Endothelial cell (in vitro differentiated cells): Measurements from ENCODE around the gene NINJ1. TPM values are rescaled to one million over a fixed set of nuclear protein-coding genes. Genes with fewer than 3 reads are reported as not detected.
A peak's percentile ranks its signal among the peaks of the same experiment; 100 is the strongest.

ENCODE experiments used
- DNase-seq: peaks from one replicate; pipeline ENCODE4 v3.0.0; 2021; ENCODE audit warnings: low spot score
- H3K27ac Mint-ChIP-seq: one replicate; pipeline ENCODE4 v1.8.0; 2021; ENCODE audit warnings: mixed read lengths, inconsistent platforms; ENCODE audit not compliant: unreplicated experiment
- H3K27me3 Mint-ChIP-seq: one replicate; pipeline ENCODE4 v1.8.0; 2021; ENCODE audit warnings: mild to moderate bottlenecking, moderate library complexity, mixed read lengths, inconsistent platforms; ENCODE audit not compliant: unreplicated experiment
- H3K36me3 Mint-ChIP-seq: one replicate; pipeline ENCODE4 v1.8.0; 2021; ENCODE audit warnings: mild to moderate bottlenecking, low read depth, mixed read lengths, inconsistent platforms; ENCODE audit not compliant: unreplicated experiment
- H3K4me1 Mint-ChIP-seq: one replicate; pipeline ENCODE4 v1.8.0; 2021; ENCODE audit warnings: mild to moderate bottlenecking, mixed read lengths, inconsistent platforms; ENCODE audit not compliant: unreplicated experiment
- H3K4me3 Mint-ChIP-seq: one replicate; pipeline ENCODE4 v1.8.0; 2021; ENCODE audit warnings: mild to moderate bottlenecking, mixed read lengths, inconsistent platforms; ENCODE audit not compliant: unreplicated experiment
- H3K9me3 Mint-ChIP-seq: one replicate; pipeline ENCODE4 v1.8.0; 2021; ENCODE audit warnings: mixed read lengths, inconsistent platforms; ENCODE audit not compliant: unreplicated experiment
- total RNA-seq: library from RNA; stranded (reverse); fragmentation: NEBNext Ultra II Directional; extraction: Animal tissue kit (Norgen Biotek cat#: 25700); gene quantifications from one replicate; pipeline ENCODE4 v1.2.1, GENCODE V29; 2021; ENCODE audit not compliant: unreplicated experiment
- TF ChIP-seq, protein P1 (sequence below): fragments of 200-600 bp; sonication (generic); IDR thresholded peaks from one replicate; pipeline ENCODE4 v1.5.0; 2021; ENCODE audit warnings: antibody characterized with exemption; ENCODE audit not compliant: unreplicated experiment

The NINJ1 gene
- total RNA-seq, 1 donor from 2014 or later: 34.2 TPM

DNA sequence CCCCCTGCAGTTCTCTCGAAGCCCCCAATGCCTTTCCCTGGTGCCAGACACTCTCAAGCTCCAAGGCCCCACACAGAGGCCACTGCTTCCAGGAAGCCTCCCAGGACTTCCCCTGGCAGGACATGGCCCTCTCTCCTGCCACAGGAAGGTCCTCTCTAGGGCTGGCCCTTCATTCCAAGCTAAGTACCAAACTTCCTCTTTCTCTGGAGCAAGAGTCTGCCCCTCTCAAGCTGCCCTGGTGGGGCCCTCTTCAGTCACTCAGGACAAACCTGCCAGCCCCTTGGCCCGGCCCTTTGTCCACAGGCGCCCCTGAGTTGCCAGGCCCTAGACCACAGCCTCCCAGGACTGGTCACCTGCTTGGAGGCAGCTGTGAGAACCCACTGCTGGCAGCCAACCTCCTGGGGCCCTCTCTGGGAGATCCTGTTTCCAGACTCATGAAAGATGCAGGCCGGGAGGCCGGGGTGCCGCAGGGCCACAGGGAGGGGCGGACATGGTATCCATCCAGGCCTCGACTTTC, 6.6 kb downstream of the NINJ1 start:
- TF ChIP-seq, protein P1, sequence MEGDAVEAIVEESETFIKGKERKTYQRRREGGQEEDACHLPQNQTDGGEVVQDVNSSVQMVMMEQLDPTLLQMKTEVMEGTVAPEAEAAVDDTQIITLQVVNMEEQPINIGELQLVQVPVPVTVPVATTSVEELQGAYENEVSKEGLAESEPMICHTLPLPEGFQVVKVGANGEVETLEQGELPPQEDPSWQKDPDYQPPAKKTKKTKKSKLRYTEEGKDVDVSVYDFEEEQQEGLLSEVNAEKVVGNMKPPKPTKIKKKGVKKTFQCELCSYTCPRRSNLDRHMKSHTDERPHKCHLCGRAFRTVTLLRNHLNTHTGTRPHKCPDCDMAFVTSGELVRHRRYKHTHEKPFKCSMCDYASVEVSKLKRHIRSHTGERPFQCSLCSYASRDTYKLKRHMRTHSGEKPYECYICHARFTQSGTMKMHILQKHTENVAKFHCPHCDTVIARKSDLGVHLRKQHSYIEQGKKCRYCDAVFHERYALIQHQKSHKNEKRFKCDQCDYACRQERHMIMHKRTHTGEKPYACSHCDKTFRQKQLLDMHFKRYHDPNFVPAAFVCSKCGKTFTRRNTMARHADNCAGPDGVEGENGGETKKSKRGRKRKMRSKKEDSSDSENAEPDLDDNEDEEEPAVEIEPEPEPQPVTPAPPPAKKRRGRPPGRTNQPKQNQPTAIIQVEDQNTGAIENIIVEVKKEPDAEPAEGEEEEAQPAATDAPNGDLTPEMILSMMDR: no peak
- no peak for DNase-seq
- peak overlapping the region; percentile 70 for H3K27ac Mint-ChIP-seq
- H3K36me3 Mint-ChIP-seq: peaks cover 8% of the 10 kb centered on the region
- H3K27me3 Mint-ChIP-seq: peaks cover 11% of the 10 kb centered on the region
- H3K4me3 Mint-ChIP-seq: no peak overlapping the region
- peaks cover 44% of the 10 kb centered on the region for H3K4me1 Mint-ChIP-seq
- H3K9me3 Mint-ChIP-seq: no peaks in the 10 kb centered on the region

DNA sequence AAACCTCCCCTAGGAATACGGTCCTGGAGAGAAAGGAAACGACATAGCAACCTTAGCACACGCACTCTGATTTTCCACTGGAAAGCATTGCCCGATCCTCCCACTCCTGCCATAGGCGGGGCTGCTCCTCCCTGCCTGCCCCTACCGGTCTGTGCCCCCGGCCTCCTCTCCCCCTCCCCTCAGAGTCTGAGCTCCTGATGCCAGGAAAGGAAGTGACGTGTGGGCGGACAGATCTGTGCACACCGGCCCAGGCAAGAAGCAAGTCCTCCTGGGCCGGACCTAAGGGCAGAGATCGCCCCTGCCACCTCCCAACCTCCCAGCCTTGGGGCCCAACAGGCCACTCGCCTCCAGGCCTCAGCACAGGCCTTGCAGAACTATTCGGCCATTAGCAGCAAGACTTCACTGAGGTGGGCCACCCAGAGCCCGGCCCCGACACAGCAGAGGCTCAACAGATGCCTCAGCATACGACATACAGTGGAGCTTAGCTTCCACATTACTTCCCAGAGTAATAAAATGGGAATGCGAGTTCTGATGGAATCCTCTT, 7.2 kb downstream of the NINJ1 start:
- peak overlapping the region; percentile 70 for H3K27ac Mint-ChIP-seq
- H3K27me3 Mint-ChIP-seq: peaks cover 10% of the 10 kb centered on the region
- no peaks in the 10 kb centered on the region for H3K9me3 Mint-ChIP-seq
- no peak for DNase-seq
- H3K4me1 Mint-ChIP-seq: peaks cover 43% of the 10 kb centered on the region
- H3K36me3 Mint-ChIP-seq: peaks cover 8% of the 10 kb centered on the region
- H3K4me3 Mint-ChIP-seq: no peak overlapping the region
- TF ChIP-seq, protein P1: no peak

DNA sequence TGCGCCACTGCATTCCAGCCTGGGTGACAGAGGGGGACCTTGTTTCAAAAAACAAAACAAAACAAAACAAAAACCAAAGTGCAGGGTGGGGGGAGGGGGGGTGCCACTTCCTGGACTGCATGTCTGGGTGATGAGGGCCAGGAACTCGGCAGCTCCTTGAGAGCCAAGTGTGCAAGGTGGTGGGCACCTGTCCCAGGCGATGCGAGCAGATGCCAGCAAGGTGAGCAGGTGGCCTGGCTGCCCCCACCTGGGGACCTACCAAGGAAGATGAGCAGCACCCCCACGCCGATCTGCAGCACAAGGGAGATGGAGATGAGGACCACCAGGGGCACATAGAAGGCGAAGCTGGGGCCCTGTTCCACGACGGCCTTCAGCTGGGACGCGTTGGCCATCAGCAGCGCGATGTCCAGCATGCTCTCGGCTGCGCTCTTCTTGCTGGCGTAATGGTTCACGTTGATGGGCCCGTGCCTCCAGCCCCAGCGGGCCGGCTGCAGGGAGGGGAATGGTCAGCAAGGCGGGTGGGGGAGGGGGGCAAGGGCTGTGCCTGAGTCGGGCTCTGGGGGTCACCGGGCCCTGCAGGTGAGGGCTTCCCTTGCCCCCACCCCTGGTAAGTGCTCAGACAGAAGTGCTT, 7.8 kb downstream of the NINJ1 start:
- Mint-ChIP-seq H3K9me3 (no peaks in the 10 kb centered on the region), H3K27ac (no peak overlapping the region), H3K4me1 (peaks cover 37% of the 10 kb centered on the region), H3K27me3 (peaks cover 9% of the 10 kb centered on the region), H3K36me3 (peaks cover 8% of the 10 kb centered on the region), H3K4me3 (no peak overlapping the region)
- TF ChIP-seq, protein P1: no peak
- DNase-seq: no peak

DNA sequence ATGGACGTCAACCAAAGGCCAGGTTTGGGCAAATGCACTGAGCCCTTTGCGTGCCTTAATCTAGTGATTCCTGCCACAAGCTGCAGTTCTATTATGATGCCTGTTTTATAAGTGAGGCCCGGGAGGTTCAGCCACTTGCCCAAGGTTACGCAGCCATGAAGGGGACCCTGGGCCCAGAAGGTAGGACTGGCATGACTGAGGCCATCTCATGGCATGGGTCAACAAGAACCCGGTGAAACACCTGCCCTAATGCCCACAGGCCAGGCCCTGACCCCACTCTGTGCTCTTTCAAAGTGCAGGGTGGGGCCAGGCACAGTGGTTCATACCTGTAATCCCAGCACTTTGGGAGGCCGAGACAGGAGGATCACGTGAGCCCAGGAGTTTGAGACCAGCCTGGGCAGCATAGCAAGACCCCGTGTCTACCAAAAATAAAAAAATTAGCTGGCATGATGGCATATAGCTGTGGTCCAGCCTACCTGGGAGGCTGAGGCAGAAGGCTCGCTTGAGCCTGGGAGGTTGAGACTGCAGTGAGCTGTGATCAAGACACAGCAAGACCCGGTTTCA, 8.6 kb downstream of the NINJ1 start:
- TF ChIP-seq, protein P1: no peak
- peaks cover 8% of the 10 kb centered on the region for H3K36me3 Mint-ChIP-seq
- H3K27ac Mint-ChIP-seq: no peak overlapping the region
- H3K4me1 Mint-ChIP-seq: peaks cover 28% of the 10 kb centered on the region
- DNase-seq: no peak
- peaks cover 9% of the 10 kb centered on the region for H3K27me3 Mint-ChIP-seq
- no peak overlapping the region for H3K4me3 Mint-ChIP-seq
- no peaks in the 10 kb centered on the region for H3K9me3 Mint-ChIP-seq

DNA sequence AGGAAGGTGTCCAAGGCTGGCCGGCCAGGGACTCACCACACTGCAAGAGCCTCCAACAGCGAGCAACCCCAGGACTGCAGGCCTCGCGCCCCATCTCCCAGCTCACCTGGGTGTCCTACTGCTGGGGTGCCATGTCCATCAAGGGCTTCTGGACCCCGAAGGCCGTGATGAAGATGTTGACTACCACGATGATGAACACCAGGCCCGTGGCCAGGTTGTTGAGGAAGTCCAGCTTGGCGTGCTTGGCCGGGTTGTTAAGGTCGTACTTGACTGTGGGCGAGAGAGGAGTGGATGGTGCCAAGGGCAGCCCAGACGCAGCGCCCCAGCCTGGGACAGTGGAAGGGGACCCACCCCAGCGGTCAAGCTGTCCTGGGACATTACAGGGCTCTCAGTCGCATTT, 9.3 kb downstream of the NINJ1 start:
- no peak for DNase-seq
- Mint-ChIP-seq H3K9me3 (no peaks in the 10 kb centered on the region), H3K36me3 (peaks cover 8% of the 10 kb centered on the region), H3K27ac (no peak overlapping the region), H3K4me1 (peaks cover 27% of the 10 kb centered on the region), H3K27me3 (peaks cover 9% of the 10 kb centered on the region), H3K4me3 (peak overlapping the region; percentile 9)
- TF ChIP-seq, protein P1: no peak
